HG03432 (cell line): ENCODE results near the gene PDCD1LG2.
A peak's percentile ranks its signal among the peaks of the same experiment; 100 is the strongest.
"Not testable (repeated sequence)": the region's sequence is repeated elsewhere in the genome, so short reads cannot be mapped to it uniquely, and the experiment has no call there.

ENCODE experiments used
- ATAC-seq: cut with Tn5 transposase; IDR thresholded peaks from one replicate; pipeline ENCODE4 v1.9.1; 2021; ENCODE audit warnings: mild to moderate bottlenecking, moderate library complexity; ENCODE audit not compliant: unreplicated experiment

The PDCD1LG2 gene

DNA sequence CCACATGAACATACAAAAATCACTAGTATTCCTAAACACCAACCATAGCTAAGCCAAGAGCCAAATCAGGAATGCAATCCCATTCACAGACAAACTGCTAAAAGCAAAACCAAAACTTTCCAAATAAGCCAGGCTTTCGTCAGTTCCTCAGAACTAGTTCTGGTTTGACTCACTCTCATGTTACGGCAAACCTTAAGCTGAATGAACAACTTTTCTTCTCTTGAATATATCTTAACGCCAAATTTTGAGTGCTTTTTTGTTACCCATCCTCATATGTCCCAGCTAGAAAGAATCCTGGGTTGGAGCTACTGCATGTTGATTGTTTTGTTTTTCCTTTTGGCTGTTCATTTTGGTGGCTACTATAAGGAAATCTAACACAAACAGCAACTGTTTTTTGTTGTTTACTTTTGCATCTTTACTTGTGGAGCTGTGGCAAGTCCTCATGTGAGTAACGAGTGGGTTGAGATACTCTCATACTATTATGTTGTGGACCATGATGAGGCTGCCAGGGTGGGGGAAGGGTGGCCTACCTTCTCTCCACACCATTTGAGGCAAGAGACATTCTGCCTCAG, at the start of gene PDCD1LG2:
Gene PDCD1LG2, plus strand, starts transcription at position 172 of the 572 bp plus-strand sequence. CDS start 12,016 bp downstream, outside the sequence.
- peak; percentile 64 for ATAC-seq

DNA sequence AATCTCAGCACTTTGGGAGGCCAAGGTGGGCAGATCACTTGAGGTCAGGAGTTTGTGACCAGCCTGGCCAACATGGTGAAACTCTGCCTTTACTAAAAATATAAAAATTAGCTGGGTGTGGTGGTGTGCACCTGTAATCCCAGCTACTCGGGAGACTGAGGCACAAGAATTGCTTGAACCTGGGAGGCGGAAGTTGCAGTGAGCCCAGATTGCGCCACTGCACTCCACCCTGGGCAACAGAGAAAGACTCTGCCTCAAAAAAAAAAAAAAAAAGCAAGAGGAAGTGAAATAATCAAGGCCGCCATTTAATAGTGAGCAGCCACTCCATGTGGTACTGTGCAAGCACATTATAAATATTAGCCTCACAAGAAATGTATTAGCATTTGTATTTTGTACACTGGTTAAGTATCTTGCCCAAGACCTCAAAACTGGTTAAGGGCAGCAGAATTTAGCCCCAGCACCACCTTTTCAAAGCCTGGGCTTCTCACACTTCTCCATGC, 45.5 kb upstream of the PDCD1LG2 start:
- not testable (repeated sequence) for ATAC-seq

GRCh38 chr9:5466005-5466404, 44.3 kb upstream of the PDCD1LG2 start:
- ATAC-seq, result no peak

DNA sequence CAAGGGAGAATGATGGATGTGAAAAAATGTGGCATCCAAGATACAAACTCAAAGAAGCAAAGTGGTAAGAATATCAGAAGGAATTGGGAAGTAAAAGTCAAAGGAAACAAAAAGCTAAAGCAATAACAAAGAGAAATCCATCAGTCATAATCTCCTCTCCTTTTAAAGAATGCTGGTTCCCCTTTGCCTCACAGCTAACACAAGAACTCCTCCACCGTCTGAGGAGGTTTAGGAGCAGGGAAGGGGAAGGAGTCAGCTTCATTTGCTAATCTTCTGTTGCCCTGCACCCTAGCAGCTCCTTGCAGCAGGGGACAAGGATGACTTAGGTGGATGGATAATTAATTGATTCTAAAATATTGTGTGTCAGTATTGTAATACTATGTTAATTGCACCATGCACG, 43.6 kb upstream of the PDCD1LG2 start:
- ATAC-seq, result no peak

DNA sequence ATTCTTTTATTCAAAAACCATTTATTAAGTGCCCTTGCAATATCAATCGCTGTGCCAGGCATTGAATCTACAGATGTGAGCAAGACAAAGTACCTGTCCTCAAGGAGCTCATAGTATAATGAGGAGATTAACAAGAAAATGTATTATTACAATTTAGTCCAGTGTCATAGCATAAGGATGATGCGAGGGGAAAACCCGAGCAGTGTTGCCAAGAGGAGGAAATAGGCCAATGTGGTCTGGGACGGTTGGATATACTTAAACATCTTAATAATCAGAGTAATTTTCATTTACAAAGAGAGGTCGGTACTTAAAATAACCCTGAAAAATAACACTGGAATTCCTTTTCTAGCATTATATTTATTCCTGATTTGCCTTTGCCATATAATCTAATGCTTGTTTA, 41.5 kb upstream of the PDCD1LG2 start:
- ATAC-seq, result no peak

DNA sequence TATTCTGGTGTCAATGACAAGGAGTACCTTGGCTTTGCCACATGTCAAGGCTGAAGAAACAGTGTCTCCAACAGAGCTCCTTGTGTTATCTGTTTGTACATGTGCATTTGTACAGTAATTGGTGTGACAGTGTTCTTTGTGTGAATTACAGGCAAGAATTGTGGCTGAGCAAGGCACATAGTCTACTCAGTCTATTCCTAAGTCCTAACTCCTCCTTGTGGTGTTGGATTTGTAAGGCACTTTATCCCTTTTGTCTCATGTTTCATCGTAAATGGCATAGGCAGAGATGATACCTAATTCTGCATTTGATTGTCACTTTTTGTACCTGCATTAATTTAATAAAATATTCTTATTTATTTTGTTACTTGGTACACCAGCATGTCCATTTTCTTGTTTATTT, 40.2 kb upstream of the PDCD1LG2 start:
- no peak for ATAC-seq

DNA sequence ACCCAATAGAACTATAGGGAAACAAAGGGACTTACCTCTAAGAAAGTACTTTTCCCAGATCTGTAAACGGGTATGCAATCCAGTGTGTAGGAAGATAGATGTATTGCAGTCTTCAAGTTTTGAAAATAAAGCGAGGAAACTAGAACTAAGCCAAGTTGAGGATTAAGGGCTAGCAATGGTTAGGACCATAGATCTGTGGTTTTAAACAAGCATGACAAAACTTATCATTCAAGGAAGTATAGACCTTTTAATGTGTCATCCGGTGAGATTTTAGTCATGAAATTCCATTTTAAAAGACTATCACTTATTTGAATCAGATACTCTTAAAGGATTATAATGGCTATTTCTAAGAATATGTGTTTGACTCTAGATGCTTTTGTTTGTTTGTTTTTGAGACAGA, 39.5 kb upstream of the PDCD1LG2 start:
- ATAC-seq, result no peak

DNA sequence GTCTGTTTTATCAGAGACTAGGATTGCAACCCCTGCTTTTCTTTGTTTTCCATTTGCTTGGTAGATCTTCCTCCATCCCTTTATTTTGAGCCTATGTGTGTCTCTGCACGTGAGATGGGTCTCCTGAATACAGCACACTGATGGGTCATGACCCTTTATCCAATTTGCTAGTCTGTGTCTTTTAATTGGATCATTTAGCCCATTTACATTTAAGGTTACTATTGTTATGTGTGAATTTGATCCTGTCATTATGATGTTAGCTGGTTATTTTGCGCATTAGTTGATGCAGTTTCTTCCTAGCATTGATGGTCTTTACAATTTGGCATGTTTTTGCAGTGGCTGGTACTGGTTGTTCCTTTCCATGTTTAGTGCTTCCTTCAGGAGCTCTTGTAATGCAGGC, 34.7 kb upstream of the PDCD1LG2 start:
- not testable (repeated sequence) for ATAC-seq

DNA sequence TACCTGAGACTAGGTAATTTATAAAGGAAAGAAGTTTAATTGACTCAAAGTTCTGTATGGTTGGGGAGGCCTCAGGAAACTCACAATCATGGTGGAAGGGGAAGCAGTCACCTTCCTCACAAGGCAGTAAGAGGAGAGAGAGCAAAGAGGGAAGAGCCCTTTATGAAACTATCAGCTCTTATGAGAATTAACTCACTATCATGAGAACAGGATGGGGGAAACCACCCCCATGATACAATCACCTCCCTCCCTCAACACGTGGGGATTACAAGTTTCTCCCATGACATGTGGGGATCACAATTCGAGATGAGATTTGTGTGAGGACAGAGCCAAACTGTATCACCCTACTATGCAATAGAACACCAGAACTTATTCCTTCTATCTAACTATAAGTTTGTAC, 32.1 kb upstream of the PDCD1LG2 start:
- ATAC-seq, result no peak

- ATAC-seq, result peak; percentile 67
These were observed 30.2 kb upstream of the PDCD1LG2 start for GRCh38 chr9:5479994-5480694.

DNA sequence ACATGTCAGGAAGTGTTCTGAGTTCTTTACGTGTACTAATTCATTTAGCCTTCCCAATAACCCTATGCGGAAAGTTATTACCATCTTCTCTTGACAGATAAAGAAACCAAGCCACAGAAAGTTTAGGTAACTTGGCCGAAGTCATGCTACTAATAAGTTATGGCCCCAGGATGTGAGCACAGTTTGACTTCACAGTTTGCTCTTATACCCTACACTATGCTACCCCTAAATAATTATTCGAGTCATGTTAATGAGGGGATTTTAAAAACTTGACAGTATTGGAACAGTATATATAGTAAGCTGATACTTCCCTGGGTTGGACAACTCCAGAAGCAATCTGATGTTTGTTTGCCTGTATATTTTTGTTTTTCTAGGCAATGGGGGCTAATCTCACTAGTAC, 29.4 kb upstream of the PDCD1LG2 start:
- ATAC-seq, result no peak

DNA sequence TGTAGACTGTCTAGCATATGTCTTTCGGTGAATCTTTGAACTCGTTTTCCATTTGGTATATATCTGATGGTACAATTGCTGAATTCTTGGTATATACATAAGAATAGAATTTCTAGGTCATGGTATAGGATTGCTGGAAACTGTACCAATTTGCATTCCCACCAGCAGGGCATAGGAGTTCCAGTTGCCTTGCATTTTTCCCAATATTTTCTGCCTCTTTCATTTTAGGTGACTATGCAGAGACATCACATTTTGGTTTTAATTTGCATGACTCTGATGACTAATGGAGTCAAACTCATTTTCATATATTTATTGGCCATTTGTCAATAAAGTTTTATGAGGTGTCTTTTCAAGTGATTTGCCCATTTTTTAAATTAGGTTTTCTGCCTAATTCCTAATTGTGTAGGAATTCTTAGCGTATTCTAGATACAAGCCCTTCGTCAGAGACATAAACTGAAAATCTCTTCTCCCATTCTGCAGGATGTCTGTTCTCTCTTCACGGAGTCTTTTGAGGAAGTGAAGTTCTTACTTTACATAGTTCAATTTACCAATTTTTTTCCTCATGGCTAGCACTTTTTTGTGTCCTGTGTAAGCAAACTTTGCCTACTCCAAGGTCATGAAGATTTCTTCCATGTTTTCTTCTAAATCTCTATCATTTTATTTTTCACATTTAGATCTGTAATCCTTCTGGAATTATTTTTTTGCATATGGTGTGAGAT, 28.9 kb upstream of the PDCD1LG2 start:
- no peak for ATAC-seq

DNA sequence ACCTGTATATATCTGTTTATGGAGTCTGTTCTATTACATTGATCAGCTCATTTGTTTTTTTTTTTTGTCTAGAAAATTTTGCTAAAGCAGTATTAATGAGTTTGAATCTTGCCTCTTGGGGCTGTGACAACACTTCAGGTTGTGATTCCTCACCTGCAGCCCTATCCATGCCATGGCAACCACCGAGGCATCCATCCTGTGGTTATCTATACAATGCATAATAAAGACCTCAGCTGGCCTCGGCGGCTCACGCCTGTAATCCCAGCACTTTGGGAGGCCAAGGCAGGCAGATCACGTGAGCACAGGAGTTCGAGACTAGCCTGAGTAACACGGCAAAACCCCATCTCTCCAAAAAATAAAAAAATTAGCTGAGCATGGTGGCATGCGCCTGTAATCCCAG, 28.1 kb upstream of the PDCD1LG2 start:
- ATAC-seq, result no peak

GRCh38 chr9:5483306-5483705, 27.0 kb upstream of the PDCD1LG2 start:
- ATAC-seq, result no peak

GRCh38 chr9:5485378-5486085, 24.8 kb upstream of the PDCD1LG2 start:
- ATAC-seq, result no peak

- ATAC-seq, result no peak
These were observed 23.3 kb upstream of the PDCD1LG2 start for GRCh38 chr9:5486988-5487387.

- ATAC-seq, result no peak
These were observed 21.9 kb upstream of the PDCD1LG2 start for GRCh38 chr9:5488221-5489008.

- ATAC-seq, result no peak
These were observed 20.5 kb upstream of the PDCD1LG2 start for GRCh38 chr9:5489630-5490490.

GRCh38 chr9:5492965-5493678, 17.2 kb upstream of the PDCD1LG2 start:
- ATAC-seq, result no peak
